Measurements from ENCODE around the gene BCL11B.

The BCL11B gene

GRCh38 chr14:99252940-99253868 lies 18.8 kb downstream of the BCL11B start:
- DNase-seq: no peak

- no peak for DNase-seq
These were observed 19.5 kb downstream of the BCL11B start for GRCh38 chr14:99252443-99252939.

- no peak for DNase-seq
These were observed 20.3 kb downstream of the BCL11B start for GRCh38 chr14:99251721-99252120.

GRCh38 chr14:99250636-99251208 lies 21.3 kb downstream of the BCL11B start:
- DNase-seq: no peak

GRCh38 chr14:99249389-99249788 lies 22.6 kb downstream of the BCL11B start:
- DNase-seq: no peak

- DNase-seq: no peak
These were observed 23.2 kb downstream of the BCL11B start for GRCh38 chr14:99248761-99249171.

GRCh38 chr14:99247772-99248171 lies 24.2 kb downstream of the BCL11B start:
- no peak for DNase-seq

GRCh38 chr14:99247101-99247729 lies 24.8 kb downstream of the BCL11B start:
- no peak for DNase-seq

GRCh38 chr14:99246536-99247097 lies 25.4 kb downstream of the BCL11B start:
- DNase-seq: no peak

GRCh38 chr14:99245564-99246511 lies 26.2 kb downstream of the BCL11B start:
- DNase-seq: no peak

GRCh38 chr14:99244941-99245563 lies 26.9 kb downstream of the BCL11B start:
- DNase-seq: no peak

- DNase-seq: no peak
These were observed 27.6 kb downstream of the BCL11B start for GRCh38 chr14:99244367-99244901.

GRCh38 chr14:99242816-99243721 lies 28.9 kb downstream of the BCL11B start:
- no peak for DNase-seq

- DNase-seq: no peak
These were observed 29.8 kb downstream of the BCL11B start for GRCh38 chr14:99242238-99242637.

GRCh38 chr14:99241325-99242010 lies 30.5 kb downstream of the BCL11B start:
- DNase-seq: no peak

GRCh38 chr14:99240627-99241324 lies 31.2 kb downstream of the BCL11B start:
- no peak for DNase-seq

- DNase-seq: no peak
These were observed 32.3 kb downstream of the BCL11B start for GRCh38 chr14:99239661-99240092.

GRCh38 chr14:99238216-99238615 lies 33.8 kb downstream of the BCL11B start:
- DNase-seq: no peak

- no peak for DNase-seq
These were observed 34.7 kb downstream of the BCL11B start for GRCh38 chr14:99237288-99237687.
